BJ (cell line): ENCODE data around the gene MAN2B2. TPM values are rescaled to one million over a fixed set of nuclear protein-coding genes. Genes with fewer than 3 reads are reported as not detected.
"Not testable (repeated sequence)": the region's sequence is repeated elsewhere in the genome, so short reads cannot be mapped to it uniquely, and the experiment has no call there.

Experiments
- CTCF ChIA-PET: fragments of 350-600 bp; formaldehyde crosslinking; extraction: SDS; loops from one replicate; lab custom pipeline; 2021; ENCODE audit warnings: antibody characterized with exemption, inconsistent platforms; lab: Yijun Ruan, JAX
- POLR2A ChIA-PET: fragments of 300-600 bp; sonication (Branson Sonifier 250); formaldehyde crosslinking; extraction: SDS; loops from one replicate; lab custom pipeline; 2021; ENCODE audit warnings: antibody characterized with exemption; lab: Charles Lee
- DNase-seq: peaks from one replicate; pipeline ENCODE4 v3.0.0-alpha.2; 2011; ENCODE audit warnings: low read depth
- H3K27me3 ChIP-seq: 2 replicates; pipeline ENCODE4 v1.6.0; 2011; ENCODE audit warnings: low read length; ENCODE audit not compliant: control insufficient read depth, insufficient read depth
- H3K36me3 ChIP-seq: 2 replicates; pipeline ENCODE4 v1.5.1; 2011; ENCODE audit warnings: low read length; ENCODE audit not compliant: control insufficient read depth, insufficient read depth
- H3K4me3 ChIP-seq: 2 replicates; pipeline ENCODE4 v1.5.1; 2011; ENCODE audit warnings: low read depth, mild to moderate bottlenecking, control low read depth, low read length
- polyA plus RNA-seq: library from polyadenylated mRNA; depleted of rRNA; stranded (reverse); fragments of >200 nt; gene quantifications from 2 replicates; pipeline ENCODE4 v1.2.3, GENCODE V29; 2011
- TF ChIP-seq, protein P1 (sequence below): IDR thresholded peaks from 2 replicates; pipeline ENCODE4 v1.5.1; 2011; ENCODE audit warnings: low read depth, mild to moderate bottlenecking, control low read depth, inconsistent platforms, low read length, moderate library complexity; ENCODE audit not compliant: insufficient read depth

Gene MAN2B2
- polyA plus RNA-seq, 1 experiment = 43.5 TPM

DNA sequence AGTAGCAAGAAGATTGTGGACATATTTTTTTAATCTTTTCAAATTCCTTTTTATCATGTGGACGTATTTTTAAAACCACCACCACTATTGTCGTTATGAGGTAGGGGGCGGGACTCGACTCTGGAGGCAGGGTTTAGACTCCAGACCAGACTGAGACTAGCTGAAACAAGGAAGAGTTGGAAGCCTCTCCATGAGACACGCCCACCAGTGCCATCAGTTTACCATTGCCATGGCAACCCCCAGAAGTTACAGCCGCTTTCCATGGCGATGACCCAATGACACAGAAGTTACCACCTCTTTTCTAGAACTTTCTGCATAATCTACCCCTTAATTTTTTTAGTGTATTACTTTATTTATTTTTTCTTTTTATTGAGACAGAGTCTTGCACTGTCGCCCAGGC, 74.2 kb downstream of the MAN2B2 start:
- Histone ChIP-seq H3K36me3 (no peaks in the 10 kb centered on the region), H3K27me3 (peaks cover 3% of the 10 kb centered on the region), H3K4me3 (no peak overlapping the region)
- DNase-seq = no peak
- TF ChIP-seq, protein P1, sequence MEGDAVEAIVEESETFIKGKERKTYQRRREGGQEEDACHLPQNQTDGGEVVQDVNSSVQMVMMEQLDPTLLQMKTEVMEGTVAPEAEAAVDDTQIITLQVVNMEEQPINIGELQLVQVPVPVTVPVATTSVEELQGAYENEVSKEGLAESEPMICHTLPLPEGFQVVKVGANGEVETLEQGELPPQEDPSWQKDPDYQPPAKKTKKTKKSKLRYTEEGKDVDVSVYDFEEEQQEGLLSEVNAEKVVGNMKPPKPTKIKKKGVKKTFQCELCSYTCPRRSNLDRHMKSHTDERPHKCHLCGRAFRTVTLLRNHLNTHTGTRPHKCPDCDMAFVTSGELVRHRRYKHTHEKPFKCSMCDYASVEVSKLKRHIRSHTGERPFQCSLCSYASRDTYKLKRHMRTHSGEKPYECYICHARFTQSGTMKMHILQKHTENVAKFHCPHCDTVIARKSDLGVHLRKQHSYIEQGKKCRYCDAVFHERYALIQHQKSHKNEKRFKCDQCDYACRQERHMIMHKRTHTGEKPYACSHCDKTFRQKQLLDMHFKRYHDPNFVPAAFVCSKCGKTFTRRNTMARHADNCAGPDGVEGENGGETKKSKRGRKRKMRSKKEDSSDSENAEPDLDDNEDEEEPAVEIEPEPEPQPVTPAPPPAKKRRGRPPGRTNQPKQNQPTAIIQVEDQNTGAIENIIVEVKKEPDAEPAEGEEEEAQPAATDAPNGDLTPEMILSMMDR = no peak
- POLR2A ChIA-PET = no interaction called here
- CTCF ChIA-PET = no interaction called here

DNA sequence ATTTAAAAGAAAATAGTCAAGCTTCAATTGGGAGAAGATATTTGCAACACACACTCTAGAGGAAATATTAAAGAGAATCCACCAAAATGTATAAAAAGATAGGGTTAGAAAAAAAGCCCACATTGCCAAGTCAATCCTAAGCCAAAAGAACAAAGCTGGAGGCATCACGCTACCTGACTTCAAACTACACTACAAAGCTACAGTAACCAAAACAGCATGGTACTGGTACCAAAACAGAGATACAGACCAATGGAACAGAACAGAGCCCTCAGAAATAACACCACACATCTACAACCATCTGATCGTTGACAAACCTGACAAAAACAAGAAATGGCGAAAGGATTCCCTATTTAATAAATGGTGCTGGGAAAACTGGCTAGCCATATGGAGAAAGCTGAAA, 79.2 kb downstream of the MAN2B2 start:
- CTCF ChIA-PET, H3K36me3 ChIP-seq: not testable (repeated sequence)

DNA sequence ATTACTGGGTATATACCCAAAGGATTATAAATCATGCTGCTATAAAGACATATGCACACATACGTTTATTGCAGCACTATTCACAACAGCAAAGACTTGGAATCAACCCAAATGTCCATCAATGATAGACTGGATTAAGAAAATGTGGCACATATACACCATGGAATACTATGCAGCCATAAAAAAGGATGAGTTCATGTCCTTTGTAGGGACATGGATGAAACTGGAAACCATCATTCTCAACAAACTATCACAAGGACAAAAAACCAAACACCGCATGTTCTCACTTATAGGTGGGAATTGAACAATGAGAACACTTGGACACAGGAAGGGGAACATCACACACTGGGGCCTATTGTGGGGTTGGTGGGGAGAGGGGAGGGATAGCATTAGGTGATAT, 80.3 kb downstream of the MAN2B2 start:
- CTCF ChIA-PET = interaction anchor here (1.0 kb wide), 2 partner anchors 8 to 9 kb away, joined by 3 to 5 read pairs; no protein-coding TSS in a partner anchor
- H3K4me3 ChIP-seq, POLR2A ChIA-PET: not testable (repeated sequence)

More for the DNA sequence above, 79.2 kb downstream of the MAN2B2 start:
- H3K4me3 ChIP-seq, POLR2A ChIA-PET, H3K27me3 ChIP-seq, DNase-seq: not testable (repeated sequence)

DNA sequence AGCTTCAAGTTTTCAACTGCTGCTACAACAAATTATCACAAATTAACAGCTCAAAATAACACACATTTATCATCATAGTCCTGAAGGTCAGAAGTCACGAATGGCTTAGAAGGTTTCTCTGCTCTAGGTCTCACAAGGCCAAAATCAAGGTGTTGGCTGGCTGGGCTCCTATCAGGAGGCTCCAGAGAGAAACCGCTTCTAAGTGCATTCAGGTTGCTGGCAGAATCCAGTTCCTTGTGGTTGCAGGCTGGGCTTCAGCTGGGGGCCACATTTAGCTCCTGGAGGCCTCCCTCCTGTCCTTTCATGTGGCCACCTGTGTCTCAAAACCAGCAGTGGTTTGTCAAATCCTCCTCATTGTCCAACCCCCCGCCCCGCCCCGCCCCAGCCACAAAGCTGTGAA, 80.9 kb downstream of the MAN2B2 start:
- TF ChIP-seq, protein P1 = no peak
- DNase-seq = no peak
- ChIA-PET CTCF (interaction anchor here (1.0 kb wide), 2 partner anchors 8 to 9 kb away, joined by 3 to 5 read pairs; no protein-coding TSS in a partner anchor), POLR2A (no interaction called here)
- Histone ChIP-seq H3K36me3 (no peaks in the 10 kb centered on the region), H3K4me3 (no peak overlapping the region), H3K27me3 (no peaks in the 10 kb centered on the region)

More for the DNA sequence above, 80.3 kb downstream of the MAN2B2 start:
- not testable (repeated sequence) for H3K27me3 ChIP-seq, DNase-seq, H3K36me3 ChIP-seq

DNA sequence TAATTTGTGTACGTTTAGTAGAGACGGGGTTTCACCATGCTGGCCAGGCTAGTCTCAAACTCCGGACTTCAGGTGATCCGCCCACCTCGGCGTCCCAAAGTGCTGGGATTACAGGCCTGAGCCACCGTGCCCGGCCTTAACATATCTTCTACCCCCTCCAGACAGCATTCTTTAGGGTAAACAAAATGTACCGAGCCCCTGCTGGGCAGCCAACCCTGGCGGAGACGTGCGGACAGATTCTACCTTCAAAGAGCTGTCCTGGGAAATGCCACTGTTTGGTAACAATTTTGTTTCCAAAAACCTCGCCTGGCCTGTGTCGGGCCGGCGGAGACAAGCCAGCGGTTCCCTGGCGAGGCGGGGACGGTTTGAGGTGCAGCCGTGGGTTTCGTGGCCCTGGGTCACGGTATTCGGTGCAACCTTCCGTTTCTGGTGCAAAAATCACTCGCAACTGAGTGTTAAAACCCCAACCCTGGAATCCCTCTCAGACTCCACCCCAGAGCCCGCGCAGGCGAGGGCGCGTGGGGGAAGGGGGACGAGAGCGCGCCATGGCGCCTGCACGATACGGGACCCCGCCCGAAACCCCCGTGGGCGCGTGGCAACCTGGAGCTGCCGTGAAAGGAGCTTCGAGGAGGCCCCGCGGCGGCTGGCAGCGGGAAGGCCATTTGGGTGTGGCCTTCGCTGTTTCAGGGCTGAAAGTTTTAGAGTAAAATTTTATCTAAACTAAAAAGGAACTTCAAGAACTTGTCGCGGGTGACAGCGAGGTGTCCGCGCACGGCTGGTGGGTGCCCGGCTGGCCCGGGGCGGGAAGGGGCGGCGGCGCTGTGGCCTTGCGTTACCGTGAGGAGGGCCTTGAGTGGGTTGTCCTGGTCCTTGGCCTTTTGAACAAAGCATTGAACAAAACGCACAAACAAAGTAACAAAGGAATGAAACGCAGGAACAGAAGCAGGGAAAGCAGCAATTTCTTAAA, 82.5 kb downstream of the MAN2B2 start:
- DNase-seq = no peak
- TF ChIP-seq, protein P1 = no peak
- ChIA-PET POLR2A (no interaction called here), CTCF (interaction anchor here (1.0 kb wide), 1 partner anchor 11 kb away, joined by 6 read pairs; no protein-coding TSS in a partner anchor)
- Histone ChIP-seq H3K4me3 (no peak overlapping the region), H3K36me3 (no peaks in the 10 kb centered on the region), H3K27me3 (peaks cover 3% of the 10 kb centered on the region; the same call in 1 of the 2 replicates)

DNA sequence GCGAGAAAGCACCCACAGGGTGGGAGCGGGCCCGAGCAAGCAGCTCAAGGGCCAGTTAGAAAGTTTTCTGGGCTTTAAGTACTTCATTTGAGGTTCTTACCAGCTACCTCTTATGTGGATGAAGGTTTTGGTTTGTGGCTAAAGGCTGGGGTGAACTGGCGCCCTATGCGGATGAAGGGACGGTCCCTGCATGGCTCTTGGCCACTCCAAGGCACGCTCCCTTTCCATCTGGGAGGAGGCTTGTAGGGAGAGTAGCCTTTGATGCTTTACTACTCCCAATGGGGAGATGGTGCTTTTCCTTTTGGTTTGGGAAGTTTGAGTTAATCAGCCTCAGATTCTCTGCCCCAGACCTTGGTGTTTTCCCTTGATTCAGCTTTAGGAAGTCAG, 83.2 kb downstream of the MAN2B2 start:
- ChIA-PET POLR2A (no interaction called here), CTCF (interaction anchor here (1.0 kb wide), 1 partner anchor 43 kb away, joined by 3 read pairs; no protein-coding TSS in a partner anchor)
- H3K4me3 ChIP-seq = no peak overlapping the region
- no peak for DNase-seq
- TF ChIP-seq, protein P1 = no peak
- H3K27me3 ChIP-seq = peaks cover 7% of the 10 kb centered on the region; the same call in 1 of the 2 replicates
- no peaks in the 10 kb centered on the region for H3K36me3 ChIP-seq
